Stimulated activated CD8-positive, alpha-beta memory T cell treated with anti-CD3 and anti-CD28 coated beads, Interleukin-4, amount 100 ng/mL, for 24 hours (primary cell): ENCODE results near the gene ZIC5.
"Not testable (repeated sequence)": the region's sequence is repeated elsewhere in the genome, so short reads cannot be mapped to it uniquely, and the experiment has no call there.

ENCODE experiments used
- DNase-seq: peaks from one replicate; pipeline ENCODE4 v3.0.0-alpha.2; 2020; ENCODE audit warnings: low read depth

The ZIC5 gene

DNA sequence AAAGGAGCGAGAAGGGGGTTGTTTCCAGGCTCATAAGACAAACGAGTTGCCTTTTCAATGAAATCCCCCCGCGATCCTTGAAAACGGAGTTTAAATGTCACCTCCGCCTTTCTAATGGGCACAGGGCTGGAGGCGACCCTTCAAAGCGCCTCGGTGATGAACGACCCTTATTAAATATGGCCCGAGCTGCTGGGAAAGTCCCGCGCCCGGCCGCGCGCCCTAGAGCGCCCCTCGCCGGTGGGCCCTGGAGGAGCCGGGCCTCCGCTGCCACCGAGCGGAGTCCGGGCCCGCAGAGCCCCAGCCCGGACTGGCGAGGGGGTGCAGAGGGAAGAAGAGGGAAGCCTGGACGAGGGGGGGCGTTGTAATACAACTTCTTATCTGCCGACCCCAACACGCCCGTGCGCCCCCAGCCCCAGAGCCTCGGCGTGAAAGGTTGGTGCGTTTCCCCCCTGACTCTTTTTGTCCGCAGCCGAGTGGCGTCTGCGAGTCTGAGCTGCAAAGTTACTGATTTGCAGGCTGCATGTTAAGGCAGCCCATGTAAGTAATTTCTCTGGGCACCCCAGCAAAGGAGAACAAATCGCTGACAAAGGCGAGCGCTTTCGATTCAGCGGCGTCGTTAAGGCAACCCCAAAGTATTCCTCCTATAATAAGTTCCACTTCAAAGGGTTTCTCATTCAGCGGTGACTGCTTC lies 11.9 kb downstream of the ZIC5 start:
- DNase-seq: no peak

DNA sequence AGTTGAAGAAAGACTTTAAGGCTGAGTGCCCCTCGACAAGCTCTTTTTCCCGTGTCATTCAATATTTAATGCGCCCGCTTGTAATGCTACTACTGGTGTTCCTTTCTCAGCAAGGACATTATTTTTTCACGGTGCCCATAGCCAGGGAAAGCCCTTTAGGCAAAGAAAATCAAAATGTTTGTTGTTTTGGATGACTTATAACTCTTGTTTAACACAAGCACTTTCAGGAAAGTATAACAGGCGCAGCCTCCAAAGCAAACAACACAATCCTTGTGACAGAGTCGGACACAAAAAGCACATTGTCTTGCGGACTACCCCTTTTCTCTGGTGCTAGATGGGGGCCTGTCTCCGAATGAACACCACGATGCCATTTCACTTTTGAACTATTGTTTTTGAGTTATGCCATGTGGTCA lies 12.4 kb downstream of the ZIC5 start:
- DNase-seq: no peak

DNA sequence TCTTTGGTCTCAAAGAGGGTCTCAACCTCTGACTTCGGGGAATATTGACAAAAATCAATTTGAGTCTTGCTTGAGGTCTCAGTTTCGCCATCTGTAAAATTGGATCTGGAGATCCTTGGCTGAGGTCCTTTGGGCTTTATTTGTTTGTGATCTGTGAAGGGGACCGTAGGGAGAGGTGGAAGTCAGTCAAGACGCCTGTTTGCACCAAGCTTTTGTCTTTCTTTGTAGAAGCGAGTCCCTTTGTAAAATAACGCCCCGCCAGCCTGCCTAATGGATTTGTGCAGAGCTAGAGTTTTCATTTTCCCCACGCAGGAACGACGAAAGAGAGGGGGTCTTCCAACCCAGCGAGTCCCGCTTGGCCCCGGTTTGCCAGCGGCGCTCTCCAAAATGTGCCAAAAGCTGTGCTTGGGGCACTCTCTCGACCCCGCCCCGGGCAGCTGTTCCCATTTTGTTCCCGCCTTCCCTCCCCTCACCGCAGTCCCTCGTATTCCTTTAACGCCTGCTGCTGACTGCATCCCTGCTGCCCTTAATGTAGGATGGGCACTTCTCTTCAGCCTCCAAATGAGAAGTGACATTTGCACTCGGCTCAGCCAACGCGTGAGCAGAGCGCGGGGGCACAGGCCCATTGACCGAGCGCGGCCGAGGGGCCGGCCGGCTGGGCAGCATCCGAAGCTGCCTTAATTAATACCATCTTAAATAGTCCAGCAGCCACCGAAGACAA lies 13.0 kb downstream of the ZIC5 start:
- no peak for DNase-seq

DNA sequence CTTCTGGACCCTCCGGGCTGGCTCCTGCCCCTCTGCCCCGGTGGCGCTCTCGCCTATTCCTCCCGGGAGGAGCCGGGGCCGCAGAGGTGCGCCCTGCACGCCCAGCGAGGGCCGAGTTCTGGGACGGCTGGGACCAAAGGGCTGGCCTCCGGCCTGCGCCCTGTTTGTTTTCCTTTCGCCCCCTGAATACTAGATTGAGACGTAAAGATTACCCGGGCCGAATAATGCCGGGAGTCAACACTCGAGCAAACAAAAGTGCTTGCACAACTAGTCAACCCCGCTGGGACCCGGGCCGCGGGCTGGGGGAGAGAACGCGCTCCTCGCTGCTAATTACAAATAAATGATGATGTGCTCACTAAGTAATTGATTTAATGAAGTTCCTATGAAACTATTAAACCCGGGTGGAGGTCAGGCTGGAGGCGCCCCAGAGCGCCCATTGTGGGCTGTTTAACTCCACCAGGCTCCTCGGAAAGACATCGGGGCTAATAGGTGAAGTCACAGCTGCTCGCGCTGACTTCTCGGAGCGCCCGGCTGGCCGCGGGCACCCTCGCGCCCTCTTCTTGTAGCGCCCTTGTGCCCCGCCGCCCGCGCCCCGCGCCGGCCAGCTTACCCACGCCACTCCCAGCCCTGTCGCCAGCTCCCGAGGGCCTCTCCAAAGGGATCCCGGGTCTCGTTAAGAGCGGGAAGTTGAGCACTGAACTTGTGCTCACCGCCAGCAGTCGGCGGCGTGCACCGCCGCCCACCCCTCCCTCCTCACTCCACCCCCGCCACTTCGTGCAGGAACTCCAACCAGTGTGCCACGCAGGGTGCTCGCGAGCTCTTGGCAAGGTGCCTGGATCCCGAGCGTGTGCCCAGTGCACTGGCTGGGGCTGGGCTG lies 14.9 kb downstream of the ZIC5 start:
- DNase-seq: no peak

DNA sequence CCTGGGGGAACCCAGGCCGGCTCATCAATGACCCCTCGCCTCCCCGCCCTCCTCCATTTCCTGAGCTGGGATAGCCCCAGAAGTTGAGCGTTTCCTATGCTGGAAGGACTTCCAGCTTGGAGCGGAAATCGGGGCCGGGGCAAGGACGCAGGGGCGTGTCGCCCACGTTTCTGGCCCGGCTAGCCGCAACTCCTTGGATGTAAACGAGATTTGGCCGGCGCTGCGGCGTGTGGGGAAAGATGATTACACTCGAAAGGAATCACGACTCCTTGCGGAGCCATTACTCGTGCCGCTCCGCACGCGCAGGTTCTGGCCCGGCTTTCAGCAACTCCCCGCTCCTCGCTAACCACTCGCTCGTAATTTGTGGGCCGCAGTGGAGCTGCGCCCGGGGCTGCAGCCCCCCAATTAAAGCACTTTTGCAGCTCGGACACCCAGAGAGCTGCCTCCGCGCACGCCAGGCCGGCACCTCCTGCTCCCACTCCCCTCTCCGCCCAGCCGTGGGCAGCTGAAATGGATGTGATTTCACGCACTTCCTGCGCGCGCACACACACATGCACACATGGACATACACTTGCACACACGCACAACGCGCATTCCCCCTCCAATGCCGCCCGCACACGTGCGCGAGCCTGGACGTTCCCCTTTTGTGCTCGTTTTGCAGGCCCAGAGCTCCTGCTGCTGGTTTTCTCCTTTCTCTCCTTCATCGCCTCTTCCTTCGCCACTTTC lies 15.7 kb downstream of the ZIC5 start:
- DNase-seq: no peak

DNA sequence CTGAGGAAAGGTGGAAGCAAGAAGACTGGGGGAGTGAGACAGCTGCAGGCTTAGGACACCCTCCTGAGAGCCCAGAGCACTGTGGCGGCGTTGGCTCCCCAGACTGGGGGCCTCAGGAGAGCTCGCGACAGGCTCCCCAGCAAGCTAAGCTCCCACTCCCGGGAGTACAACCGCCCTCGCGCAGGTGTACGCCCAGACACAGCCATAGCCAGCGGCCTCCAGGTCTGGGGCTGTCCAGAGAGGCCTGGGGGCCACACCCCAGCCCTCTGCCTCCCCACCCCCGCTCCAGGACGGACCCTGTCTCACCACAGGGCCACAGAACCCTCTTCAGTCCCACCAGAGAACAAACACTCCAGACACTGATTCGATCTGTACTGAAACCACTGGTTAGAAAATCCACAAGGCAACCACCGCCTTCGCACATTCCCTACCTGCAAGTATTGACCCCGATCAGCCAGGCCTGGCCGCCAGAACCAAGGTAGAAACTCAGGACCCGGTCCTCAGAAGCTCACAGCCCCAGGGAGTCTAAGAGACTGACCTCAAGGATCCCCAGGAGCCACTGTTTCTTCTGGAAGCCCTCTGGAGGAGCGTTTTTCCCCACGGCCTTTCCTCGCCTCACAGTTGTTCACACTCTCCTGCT lies 16.3 kb downstream of the ZIC5 start:
- DNase-seq: no peak

DNA sequence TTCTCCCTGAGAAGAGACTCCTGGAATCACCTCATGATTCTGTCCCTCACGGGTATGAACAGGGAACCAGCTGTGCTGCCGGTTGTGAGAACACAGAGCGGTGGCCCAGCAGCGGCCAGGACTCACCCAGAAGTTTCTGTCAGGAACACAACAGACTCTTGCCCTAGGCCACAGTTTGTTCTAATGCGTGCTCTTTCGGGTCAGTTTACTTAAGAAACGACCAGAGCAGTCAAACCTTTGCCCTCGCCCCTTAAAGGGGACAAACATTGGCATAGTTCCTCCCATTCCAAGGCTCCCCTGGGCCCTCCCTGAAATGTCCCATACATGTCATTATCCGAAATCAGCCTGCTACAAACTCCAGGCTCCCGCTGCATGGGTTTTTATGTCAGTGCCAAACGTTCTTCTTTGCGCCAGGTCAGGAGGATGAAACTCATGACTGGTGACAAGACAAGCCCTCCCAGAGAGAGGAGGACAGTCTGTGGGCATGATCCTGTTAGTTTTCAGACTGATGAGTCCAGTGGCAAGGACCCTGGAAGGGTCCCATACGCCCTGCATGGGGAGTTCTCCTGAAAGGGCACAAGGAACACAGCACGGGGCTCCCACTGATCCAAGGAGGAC lies 18.3 kb downstream of the ZIC5 start:
- DNase-seq: no peak

DNA sequence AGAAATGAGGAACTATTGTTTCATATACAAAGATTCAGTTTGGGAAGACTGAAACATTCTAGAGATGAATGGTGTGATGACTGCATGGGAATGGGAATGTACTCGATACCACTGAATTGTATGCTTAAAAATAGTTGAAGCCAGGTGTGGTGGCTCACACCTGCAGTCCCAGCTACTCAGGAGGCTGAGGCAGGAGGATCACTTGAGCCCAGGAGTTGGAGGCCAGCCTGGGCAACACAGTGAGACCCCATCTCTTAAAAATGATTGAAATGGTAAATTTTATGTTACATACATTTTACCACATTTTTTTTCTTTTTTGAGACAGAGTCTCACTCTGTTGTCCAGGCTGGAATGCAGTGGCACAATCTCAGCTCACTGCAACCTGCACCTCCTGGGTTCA lies 19.9 kb downstream of the ZIC5 start:
- not testable (repeated sequence) for DNase-seq

DNA sequence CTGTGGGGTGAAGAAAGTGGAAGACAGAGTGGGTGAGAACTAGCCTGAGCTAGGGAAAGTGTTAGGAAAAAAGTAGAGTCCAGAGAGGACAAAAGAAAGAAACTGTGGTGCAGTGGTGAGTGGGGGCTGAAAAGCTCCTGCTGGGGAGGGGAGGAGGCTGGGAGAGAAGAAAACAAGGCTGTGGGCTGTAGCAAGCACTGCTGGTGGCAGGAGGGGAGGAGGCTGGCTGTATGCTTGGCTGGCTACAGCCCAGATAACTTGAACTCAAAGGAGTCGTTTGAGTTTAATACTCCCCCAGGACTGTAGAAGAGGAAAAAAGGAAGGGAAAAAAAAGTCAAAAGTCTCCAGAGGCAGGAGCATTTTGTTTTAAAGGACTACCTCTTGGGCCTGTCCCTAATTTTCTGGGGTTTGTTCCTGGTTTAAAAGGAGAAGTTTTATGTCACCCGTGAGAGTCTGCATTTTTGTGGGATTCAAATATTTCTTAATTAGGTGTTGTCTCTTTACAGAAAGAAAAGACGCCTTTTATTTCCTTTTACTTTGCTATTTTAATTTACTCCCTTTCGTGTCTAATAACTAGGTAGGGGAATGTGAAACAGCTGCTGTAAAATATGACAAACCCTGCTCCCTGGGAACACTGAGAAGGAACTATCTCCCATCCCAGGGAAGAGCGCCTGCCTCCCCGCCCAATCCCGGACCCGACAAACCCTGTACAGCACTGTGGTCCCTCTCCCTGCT lies 21.7 kb downstream of the ZIC5 start:
- DNase-seq: no peak

DNA sequence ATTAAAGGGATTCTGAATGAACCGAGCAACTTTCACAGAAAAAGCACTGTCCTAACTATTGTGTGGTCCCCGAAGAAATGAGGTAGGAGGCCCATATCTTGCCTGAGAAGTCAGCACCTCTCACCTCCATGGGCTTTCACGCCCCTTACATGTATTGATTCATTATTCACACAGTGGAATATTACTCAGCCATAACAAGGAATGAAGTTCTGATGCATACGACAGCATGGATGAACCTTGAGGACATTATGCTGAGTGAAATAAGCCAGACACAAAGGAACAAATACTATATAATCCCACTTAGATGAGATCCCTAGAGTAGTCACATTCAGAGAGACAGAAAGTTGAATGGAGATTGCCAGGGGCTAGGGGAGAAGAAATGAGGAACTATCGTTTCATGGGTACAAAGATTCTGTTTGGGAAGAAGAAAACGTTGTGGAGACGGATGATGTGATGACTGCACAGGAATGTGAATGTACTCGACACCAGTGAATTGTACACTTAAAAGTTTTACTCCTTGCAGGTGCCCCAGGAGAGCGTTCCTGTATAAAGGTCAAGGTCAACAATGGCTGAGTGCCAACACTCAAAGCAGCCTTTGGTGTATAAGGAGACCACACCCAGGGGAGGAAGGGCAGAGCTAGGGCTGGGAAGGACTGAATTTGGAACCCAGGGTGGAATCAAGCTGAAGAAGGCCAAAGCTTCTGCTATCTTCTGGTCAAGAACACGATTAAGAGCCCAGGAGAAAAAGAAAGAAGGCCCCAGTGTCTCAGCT lies 22.5 kb downstream of the ZIC5 start:
- DNase-seq: no peak

DNA sequence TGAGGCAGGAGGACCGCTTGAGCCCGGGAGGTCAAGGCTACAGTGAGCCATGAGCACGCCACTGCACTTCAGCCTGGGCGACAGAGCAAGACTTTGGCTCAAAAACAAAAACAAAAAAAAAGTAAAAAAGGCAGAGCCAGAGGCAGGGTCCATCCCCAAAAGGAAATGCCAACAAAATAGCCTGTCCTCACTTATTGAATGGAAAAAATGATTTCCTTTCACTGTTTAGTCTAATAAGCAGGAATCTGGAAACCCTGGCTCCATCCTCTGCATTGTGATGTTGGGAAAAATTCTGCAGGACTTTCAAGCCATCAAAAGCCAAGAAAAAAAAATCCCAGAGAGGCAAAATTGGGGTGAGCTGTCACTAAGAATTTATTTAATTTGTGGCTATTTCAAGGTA lies 23.2 kb downstream of the ZIC5 start:
- DNase-seq: no peak

DNA sequence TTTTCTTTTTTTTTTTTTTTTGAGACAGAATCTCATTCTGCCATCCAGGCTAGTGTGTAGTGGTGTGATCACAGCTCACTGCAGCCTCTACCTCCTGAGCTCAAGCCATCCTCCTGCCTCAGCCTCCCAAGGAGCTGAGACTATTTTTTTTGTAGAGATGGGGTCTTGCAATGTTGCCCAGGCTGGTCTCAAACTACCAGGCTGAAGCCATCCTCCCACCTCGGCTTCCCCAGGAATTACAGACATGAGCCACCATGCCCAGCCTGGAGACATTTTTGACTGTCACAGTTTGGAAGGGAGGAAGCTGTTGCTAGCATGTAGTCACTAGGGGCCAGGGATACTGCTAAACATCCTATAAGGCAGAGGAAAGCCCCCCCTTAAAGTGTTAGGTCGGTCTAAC lies 23.9 kb downstream of the ZIC5 start:
- no peak for DNase-seq

DNA sequence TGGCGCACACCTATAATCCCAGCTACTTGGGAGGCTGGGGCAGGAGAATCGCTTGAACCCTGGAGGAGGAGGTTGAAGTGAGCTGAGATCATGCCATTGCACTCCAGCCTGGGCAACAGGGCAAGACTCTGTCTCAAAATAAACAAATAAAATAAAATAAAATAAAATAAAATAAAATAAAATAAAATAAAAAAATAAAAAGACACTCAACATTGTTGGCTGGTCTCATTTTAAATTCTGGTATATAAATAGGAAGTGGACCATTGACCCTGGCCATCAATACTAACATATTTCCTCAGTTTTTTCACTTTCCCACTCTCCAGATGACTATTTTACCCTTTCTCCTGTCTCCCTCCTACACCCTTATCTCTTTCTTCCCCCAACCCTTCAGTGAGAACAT lies 26.1 kb downstream of the ZIC5 start:
- not testable (repeated sequence) for DNase-seq

DNA sequence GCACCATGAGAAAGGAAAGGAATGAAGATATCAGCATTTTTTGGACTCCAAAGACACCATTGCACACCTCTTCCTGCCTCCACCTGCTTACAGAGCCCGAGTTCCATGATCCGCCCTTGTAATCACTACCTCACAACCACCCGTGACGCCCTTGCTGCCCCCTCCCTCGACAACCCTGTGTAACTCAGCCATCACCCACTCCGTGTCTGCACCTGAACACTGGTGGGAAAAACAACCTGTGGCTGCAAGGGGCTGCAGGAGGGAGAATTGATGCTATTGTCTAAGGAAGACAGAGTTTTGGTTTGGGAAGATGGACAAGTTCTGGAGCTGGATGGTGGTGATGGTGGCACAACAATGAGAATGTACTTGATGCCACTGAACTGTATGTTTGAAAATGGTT lies 27.0 kb downstream of the ZIC5 start:
- no peak for DNase-seq

DNA sequence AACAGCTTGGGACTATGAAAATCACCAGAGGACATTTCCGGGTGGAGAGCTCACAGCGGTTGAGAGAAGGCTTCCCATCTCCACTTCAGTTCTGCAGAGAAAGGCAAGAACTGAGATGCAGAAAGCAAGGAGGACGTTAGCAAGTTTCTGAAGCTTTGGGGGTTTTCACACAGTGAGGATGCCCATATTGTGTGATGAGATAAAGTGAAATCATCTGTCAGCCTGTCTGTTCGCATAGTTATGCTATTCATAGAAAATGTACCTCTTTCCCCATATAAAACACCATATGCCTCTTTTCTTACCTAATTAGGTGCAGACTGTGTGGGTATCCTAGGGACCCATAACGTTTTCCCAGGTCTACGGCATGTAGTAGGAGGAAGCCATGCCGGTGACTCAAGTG lies 27.5 kb downstream of the ZIC5 start:
- DNase-seq: no peak

DNA sequence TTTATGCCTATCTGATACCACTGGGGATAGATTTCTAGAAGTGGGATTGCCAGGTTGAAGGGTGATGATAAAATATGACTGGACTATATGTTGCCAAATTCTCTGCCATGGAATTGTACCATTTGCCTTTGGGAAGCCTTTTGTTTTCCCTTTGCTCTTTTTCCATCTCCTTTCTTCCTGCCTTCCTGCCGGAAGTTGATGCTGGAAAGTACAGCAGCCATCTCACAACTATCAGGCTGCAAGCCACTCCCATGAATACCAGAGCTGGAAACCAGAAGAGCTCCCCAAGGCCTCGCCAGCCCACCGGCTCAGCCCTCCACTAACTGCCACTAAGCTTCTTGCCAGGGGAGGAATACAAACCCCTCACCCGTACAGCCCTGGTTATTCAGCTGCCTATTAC lies 29.7 kb downstream of the ZIC5 start:
- DNase-seq: no peak

DNA sequence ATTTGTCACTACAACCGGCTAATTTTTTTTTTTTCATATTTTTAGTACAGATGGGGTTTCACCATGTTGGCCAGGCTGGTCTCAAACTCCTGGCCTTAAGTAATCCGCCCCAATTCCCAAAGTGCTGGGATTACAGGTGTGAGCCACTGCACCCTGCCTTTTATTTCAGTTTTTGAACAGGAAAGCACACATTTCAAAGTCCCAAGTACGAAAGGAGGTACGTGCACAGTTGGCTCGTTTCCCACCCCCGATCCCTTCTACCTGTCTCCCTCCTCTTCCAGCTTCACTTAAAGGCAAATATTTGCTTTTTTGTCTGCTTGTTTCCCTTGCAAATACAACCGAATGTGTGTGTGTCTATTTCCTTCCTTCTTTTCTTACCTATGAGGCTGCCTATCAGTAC lies 30.5 kb downstream of the ZIC5 start:
- no peak for DNase-seq

DNA sequence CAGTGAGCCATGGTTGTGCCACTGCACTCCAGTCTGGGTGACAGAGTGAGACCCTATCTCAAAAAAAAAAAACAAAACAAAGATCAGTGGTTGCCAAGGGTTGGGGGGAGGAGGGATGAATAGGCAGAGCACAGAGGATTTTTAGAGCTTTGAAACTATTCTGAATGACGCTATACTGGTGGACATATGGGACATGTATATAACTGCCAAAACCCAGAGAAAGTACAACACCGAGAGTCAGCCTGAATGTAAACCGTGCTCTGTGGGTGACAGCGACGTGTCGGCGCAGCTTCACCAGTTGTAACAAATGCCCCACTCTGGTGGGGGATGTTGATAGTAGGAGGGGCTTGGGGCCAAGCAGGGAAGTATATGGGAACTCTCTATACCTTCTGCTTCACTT lies 32.9 kb downstream of the ZIC5 start:
- DNase-seq: no peak

DNA sequence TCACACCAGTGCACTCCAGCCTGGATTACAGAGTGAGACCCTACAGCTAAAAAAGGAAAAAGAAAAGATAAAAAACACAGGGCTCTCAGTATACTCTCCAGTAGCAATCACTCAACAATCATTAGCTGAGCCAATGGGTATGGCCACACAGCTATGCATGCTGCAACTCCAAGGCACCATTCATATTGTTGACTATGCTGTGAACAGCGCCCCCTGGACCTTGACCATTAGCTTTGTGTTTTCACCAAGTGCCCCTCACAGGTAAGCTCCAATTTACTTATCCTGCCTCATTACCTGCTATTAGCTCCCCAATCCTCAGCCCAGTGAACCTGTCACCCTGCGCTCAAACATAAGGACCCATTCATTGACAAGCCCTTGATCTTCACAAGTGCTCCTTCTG lies 35.8 kb downstream of the ZIC5 start:
- no peak for DNase-seq

DNA sequence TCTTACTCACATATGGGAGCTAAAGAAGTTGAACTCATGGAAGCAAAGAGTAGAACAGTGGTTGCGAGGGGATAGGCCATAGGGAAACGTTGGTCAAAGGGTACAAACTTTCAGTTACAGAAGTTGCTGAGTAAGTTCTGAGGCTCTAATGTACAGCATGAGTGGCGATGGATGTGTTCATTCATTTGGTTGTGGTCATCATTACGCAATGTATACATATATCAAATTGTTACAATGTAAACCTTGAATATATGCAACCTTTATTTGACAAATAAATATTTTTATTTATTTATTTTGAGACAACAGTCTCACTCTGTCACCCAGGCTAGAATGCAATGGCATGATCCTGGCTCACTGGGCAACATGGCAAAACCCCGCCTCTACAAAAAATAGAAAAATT lies 38.7 kb downstream of the ZIC5 start:
- DNase-seq: no peak
